Measurements from ENCODE around the gene CIITA.

CIITA gene

GRCh38 chr16:10856042-10856441 lies 21.0 kb upstream of the CIITA start:
- no peak for DNase-seq
- Histone ChIP-seq H3K4me1 (no peaks in the 10 kb centered on the region), H3K27me3 (no peaks in the 10 kb centered on the region), H3K4me3 (ENCODE audit: low read depth, low read length) (no peak overlapping the region), H3K36me3 (no peaks in the 10 kb centered on the region), H3K9me3 (no peaks in the 10 kb centered on the region)
- TF ChIP-seq, protein P1, sequence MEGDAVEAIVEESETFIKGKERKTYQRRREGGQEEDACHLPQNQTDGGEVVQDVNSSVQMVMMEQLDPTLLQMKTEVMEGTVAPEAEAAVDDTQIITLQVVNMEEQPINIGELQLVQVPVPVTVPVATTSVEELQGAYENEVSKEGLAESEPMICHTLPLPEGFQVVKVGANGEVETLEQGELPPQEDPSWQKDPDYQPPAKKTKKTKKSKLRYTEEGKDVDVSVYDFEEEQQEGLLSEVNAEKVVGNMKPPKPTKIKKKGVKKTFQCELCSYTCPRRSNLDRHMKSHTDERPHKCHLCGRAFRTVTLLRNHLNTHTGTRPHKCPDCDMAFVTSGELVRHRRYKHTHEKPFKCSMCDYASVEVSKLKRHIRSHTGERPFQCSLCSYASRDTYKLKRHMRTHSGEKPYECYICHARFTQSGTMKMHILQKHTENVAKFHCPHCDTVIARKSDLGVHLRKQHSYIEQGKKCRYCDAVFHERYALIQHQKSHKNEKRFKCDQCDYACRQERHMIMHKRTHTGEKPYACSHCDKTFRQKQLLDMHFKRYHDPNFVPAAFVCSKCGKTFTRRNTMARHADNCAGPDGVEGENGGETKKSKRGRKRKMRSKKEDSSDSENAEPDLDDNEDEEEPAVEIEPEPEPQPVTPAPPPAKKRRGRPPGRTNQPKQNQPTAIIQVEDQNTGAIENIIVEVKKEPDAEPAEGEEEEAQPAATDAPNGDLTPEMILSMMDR (IDR thresholded peaks at IDR 0.05; ENCODE audit: low read depth, low read length): no peak

- no peak overlapping the region for H3K4me3 ChIP-seq (ENCODE audit: low read depth, low read length)
- TF ChIP-seq, protein P1 (IDR thresholded peaks at IDR 0.05; ENCODE audit: low read depth, low read length): no peak
- H3K9me3 ChIP-seq: no peaks in the 10 kb centered on the region
- H3K36me3 ChIP-seq: no peaks in the 10 kb centered on the region
- DNase-seq: no peak
- no peaks in the 10 kb centered on the region for H3K4me1 ChIP-seq
- peaks cover 3% of the 10 kb centered on the region; the same call in 1 of the 2 replicates for H3K27me3 ChIP-seq
Observed at GRCh38 chr16:10858203-10858602, 18.8 kb upstream of the CIITA start.

DNA sequence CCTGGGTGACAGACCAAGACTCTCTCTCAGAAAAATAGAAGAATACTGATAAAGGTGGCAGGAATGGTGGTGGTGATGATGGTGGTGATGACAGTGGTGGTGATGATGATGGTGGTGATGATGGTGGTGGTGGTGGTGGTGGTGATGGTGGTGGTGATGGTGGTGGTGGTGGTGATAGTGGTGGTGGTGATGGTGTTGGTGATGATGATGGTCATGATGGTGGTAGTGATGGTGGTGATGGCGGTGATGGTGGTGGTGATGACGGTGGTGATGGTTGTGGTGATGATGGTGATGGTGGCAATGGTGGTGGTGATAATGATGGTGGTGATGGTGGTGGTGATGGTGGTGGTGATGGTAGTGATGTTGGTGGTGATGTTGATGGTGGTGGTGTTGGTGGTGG lies 18.0 kb upstream of the CIITA start:
- H3K27me3 ChIP-seq: peaks cover 3% of the 10 kb centered on the region; the same call in 1 of the 2 replicates
- no peaks in the 10 kb centered on the region for H3K4me1 ChIP-seq
- H3K9me3 ChIP-seq: no peaks in the 10 kb centered on the region
- TF ChIP-seq, protein P1 (IDR thresholded peaks at IDR 0.05; ENCODE audit: low read depth, low read length): no peak
- DNase-seq: no peak
- H3K36me3 ChIP-seq: no peaks in the 10 kb centered on the region
- no peak overlapping the region for H3K4me3 ChIP-seq (ENCODE audit: low read depth, low read length)

DNA sequence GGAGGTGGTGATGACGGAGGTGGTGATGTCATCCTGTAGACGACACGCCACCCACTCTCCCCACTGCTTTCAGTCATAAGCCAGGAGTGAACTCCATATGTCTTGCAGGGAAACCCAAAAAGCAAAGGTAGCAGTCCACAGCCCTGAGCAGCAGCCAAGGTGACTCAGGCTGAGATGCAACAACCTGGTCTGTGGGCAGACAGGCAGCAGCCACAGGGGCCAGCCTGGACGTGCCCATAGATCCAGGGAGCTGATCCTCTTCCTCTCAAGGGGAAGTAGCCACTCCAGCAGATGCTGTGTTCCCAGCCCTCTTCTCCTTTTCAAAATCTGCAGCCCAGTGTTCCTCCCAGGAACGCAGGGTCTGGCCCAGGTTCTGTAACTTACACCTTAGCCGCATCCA lies 17.3 kb upstream of the CIITA start:
- Histone ChIP-seq H3K36me3 (no peaks in the 10 kb centered on the region), H3K4me1 (no peaks in the 10 kb centered on the region), H3K27me3 (peaks cover 3% of the 10 kb centered on the region; the same call in 1 of the 2 replicates), H3K4me3 (ENCODE audit: low read depth, low read length) (no peak overlapping the region), H3K9me3 (no peaks in the 10 kb centered on the region)
- DNase-seq: no peak
- TF ChIP-seq, protein P1 (IDR thresholded peaks at IDR 0.05; ENCODE audit: low read depth, low read length): no peak

GRCh38 chr16:10862438-10862837 lies 14.6 kb upstream of the CIITA start:
- H3K9me3 ChIP-seq: no peaks in the 10 kb centered on the region
- peaks cover 3% of the 10 kb centered on the region; the same call in 1 of the 2 replicates for H3K27me3 ChIP-seq
- DNase-seq: no peak
- no peak overlapping the region for H3K4me3 ChIP-seq (ENCODE audit: low read depth, low read length)
- no peaks in the 10 kb centered on the region for H3K36me3 ChIP-seq
- TF ChIP-seq, protein P1 (IDR thresholded peaks at IDR 0.05; ENCODE audit: low read depth, low read length): no peak
- no peaks in the 10 kb centered on the region for H3K4me1 ChIP-seq

- H3K4me3 ChIP-seq (ENCODE audit: low read depth, low read length): no peak overlapping the region
- DNase-seq: no peak
- TF ChIP-seq, protein P1 (IDR thresholded peaks at IDR 0.05; ENCODE audit: low read depth, low read length): no peak
- peaks cover 2% of the 10 kb centered on the region; the same call in 1 of the 2 replicates for H3K27me3 ChIP-seq
- H3K9me3 ChIP-seq: no peaks in the 10 kb centered on the region
- no peaks in the 10 kb centered on the region for H3K4me1 ChIP-seq
- no peaks in the 10 kb centered on the region for H3K36me3 ChIP-seq
Observed at GRCh38 chr16:10865991-10866966, 10.7 kb upstream of the CIITA start.

Measured in BE2C (cell line).